Measurements from ENCODE around the gene CCSAP. TPM values are rescaled to one million over a fixed set of nuclear protein-coding genes. Genes with fewer than 3 reads are reported as not detected.

CCSAP gene
- total RNA-seq, 4 donors from 2014 or later, result 2.5 to 3.8 (median 3.5) TPM; not detected in 1

DNA sequence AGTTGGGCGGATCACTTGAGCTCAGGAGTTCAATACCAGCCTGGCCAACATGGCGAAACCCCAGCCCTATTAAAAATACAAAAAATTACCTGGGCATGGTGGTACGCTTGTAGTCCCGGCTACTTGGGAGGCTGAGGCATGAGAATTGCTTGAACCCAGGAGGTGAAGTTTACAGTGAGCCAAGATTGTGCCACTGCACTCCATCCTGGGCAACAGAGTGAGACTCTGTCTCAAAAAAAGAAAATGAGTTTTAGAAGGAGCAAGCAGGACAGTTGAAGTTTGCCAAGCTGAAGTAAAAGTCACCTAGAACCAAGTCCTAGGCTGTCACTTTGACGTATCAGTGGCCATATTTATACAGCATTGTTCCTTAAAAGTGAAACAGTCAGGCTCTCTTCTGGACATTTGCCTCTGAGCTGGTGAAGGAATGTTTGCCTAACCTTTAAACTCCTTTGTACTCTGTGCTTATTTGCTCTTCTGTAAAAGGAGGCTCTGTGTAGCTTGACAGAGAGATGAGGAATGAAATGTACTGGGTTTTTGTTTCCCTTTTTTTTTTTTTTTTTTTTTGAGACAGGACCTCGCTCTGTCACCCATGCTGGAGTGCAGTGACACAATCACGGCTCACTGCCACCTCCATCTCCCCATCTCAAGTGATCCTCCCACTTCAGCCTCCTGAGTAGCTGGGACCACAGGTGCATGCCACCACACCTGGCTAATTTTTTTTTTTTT is 69.2 kb downstream of the CCSAP start:
- 56 to 69% methylated on average over 2 to 7 of the region's 7 CpGs for WGBS, 2 donors (ENCODE audit: low coverage in 1 of 2)
- no peak for DNase-seq
- TF ChIP-seq POLR2AphosphoS5 (IDR thresholded peaks at IDR 0.05), result peak in 1 of 3 donors; percentile 43
- TF ChIP-seq, protein P1, sequence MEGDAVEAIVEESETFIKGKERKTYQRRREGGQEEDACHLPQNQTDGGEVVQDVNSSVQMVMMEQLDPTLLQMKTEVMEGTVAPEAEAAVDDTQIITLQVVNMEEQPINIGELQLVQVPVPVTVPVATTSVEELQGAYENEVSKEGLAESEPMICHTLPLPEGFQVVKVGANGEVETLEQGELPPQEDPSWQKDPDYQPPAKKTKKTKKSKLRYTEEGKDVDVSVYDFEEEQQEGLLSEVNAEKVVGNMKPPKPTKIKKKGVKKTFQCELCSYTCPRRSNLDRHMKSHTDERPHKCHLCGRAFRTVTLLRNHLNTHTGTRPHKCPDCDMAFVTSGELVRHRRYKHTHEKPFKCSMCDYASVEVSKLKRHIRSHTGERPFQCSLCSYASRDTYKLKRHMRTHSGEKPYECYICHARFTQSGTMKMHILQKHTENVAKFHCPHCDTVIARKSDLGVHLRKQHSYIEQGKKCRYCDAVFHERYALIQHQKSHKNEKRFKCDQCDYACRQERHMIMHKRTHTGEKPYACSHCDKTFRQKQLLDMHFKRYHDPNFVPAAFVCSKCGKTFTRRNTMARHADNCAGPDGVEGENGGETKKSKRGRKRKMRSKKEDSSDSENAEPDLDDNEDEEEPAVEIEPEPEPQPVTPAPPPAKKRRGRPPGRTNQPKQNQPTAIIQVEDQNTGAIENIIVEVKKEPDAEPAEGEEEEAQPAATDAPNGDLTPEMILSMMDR (IDR thresholded peaks at IDR 0.05), result no peak
- intact Hi-C loops (cut with DNase I; ENCODE audit: low total_unique reads), result no loop called here
- peaks cover 16 to 74% (median 31%) of the 10 kb centered on the region in 4 donors for H3K4me1 ChIP-seq
- peak overlapping the region; percentile 61 to 90 (median 87) for H3K27ac ChIP-seq
- peak overlapping the region in 1 of 4 donors; percentile 67 for H3K4me3 ChIP-seq
- H3K9me3 ChIP-seq, result no peaks in the 10 kb centered on the region
- H3K27me3 ChIP-seq, result no peaks in the 10 kb centered on the region
- in situ Hi-C loops (cut with MboI; ENCODE audit: low pct_ligation_motif_present in 1 of 4, low pct_unique_long_range_greater_than_20kb in 1 of 4, low sequenced_read_pairs in 3 of 4), result loop anchor here in 3 of 4 donors (25.0 kb wide), 2 partner anchors 214 to 1039 kb away; no protein-coding TSS in a partner anchor
- H3K36me3 ChIP-seq, result no peaks in the 10 kb centered on the region

DNA sequence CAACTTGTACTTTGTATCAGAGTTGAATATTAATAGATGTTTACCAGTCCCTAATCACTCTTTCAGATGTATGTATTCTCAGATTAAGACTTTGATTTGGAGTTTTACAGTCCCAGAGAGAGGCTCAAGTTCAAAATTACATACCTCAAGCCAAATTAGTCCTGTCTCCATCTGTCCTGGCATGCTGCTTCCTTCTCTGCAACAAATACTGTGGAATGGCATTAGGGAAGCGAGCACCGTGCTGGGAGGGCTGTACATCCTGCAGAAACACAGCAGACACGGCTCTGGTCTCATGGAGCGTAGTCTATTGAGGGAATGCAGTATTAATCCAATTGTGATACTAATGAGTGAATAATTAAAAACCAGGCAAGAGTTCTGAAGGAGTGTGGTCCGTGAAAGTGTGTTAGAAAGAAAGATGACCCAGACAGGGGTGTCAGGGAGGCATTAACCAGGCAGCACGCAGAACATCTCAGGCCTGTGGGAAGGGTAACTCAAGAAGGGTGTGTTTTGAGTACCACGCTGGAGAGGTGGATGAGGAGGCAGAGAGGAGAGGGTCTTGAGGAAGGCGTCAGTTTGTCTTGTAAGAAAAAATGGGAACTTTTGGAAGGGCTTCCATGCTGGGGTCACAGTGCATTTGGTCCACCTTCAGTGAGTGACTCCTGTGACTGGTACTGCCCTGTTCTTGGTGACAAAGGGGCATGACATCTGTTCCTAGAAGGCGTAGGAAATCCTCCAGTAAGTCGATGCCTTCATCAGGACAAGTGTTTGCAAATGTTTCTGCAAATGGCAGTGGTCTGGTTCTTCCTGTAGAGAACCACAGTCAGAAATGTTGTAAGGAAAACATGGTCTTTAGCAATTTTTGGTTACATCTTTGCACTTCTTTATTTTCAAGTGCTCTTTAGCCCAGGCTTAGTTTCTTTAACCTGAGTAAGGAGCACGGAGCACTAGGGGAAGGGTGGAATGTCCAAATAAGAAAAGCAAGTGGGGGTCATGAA is 70.4 kb downstream of the CCSAP start:
- Histone ChIP-seq H3K4me3 (peak overlapping the region; percentile 67 to 90 (median 80)), H3K27me3 (no peaks in the 10 kb centered on the region), H3K27ac (peak overlapping the region; percentile 86 to 90 (median 87)), H3K36me3 (no peaks in the 10 kb centered on the region), H3K4me1 (peaks cover 16 to 62% (median 31%) of the 10 kb centered on the region in 4 donors), H3K9me3 (no peaks in the 10 kb centered on the region)
- 45 to 63% methylated on average over 7 to 11 of the region's 11 CpGs for WGBS, 2 donors (ENCODE audit: low coverage in 1 of 2)
- no peak for DNase-seq
- TF ChIP-seq, protein P1 (IDR thresholded peaks at IDR 0.05), result no peak
- TF ChIP-seq EP300 (IDR thresholded peaks at IDR 0.05; ENCODE audit: low read depth), result no peak
- no peak for TF ChIP-seq POLR2AphosphoS5 (IDR thresholded peaks at IDR 0.05)
- no peak for TF ChIP-seq POLR2A (IDR thresholded peaks at IDR 0.05)
- in situ Hi-C loops (cut with MboI; ENCODE audit: low pct_ligation_motif_present in 1 of 4, low pct_unique_long_range_greater_than_20kb in 1 of 4, low sequenced_read_pairs in 3 of 4), result loop anchor here in 3 of 4 donors (25.0 kb wide), 2 partner anchors 215 to 1040 kb away; no protein-coding TSS in a partner anchor
- intact Hi-C loops (cut with DNase I; ENCODE audit: low total_unique reads), result no loop called here

DNA sequence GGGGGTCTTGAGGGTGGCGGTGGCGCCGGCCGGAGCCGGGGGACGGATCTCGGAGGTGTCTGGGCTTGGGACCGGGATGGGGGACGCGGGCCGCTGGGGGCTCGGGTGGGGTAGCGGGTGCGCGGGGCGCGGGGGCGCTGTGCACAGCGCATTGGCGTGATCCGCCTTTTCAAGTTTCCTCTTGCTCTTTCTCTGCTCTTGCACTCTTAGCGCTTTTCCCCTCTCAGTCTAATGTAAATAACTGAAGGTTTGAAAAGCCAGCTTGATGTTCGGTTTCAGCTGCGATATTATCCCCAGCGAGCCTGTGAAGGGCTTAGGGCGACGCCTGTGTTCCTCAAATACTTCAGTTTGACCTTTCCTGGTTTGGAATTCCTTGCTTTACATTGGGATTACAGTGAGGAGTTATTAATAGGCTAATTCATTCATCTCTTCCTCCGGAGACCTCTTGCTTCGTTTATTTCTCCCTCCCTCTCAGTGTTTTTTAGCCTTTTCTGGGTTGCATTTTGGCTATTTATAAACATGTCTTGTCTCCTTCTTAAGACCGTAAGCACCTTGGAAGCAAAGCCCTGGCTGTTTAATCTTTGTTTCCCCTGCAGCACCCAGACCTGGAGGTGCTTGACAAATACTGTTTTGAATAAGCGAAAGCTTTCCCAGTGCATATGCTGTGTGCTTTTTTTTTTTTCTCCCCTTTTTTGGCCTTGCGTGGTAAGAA is 71.2 kb downstream of the CCSAP start:
- H3K27ac ChIP-seq, result peak overlapping the region; percentile 86 to 90 (median 87)
- peaks cover 0 to 4% of the 10 kb centered on the region in 2 donors for H3K9me3 ChIP-seq
- H3K4me3 ChIP-seq, result peak overlapping the region; percentile 67 to 90 (median 80)
- TF ChIP-seq POLR2AphosphoS5 (IDR thresholded peaks at IDR 0.05), result no peak
- no peak for TF ChIP-seq EP300 (IDR thresholded peaks at IDR 0.05; ENCODE audit: low read depth)
- TF ChIP-seq POLR2A (IDR thresholded peaks at IDR 0.05), result no peak
- TF ChIP-seq, protein P1 (IDR thresholded peaks at IDR 0.05), result no peak
- H3K27me3 ChIP-seq, result no peaks in the 10 kb centered on the region
- peak; percentile 50 for DNase-seq
- H3K4me1 ChIP-seq, result peaks cover 16 to 57% (median 31%) of the 10 kb centered on the region in 4 donors
- no peaks in the 10 kb centered on the region for H3K36me3 ChIP-seq
- 0 to 1% methylated on average over 11 to 17 of the region's 32 CpGs for WGBS, 2 donors (ENCODE audit: low coverage in 1 of 2)
- intact Hi-C loops (cut with DNase I; ENCODE audit: low total_unique reads), result no loop called here
- in situ Hi-C loops (cut with MboI; ENCODE audit: low pct_ligation_motif_present in 1 of 4, low pct_unique_long_range_greater_than_20kb in 1 of 4, low sequenced_read_pairs in 3 of 4), result loop anchor here in 3 of 4 donors (25.0 kb wide), 2 partner anchors 216 to 1041 kb away; no protein-coding TSS in a partner anchor

Small RNA genes within 50 kb of the gene (small RNA-seq; reads per million reads assigned to genes)
- gene RNU6-180P, result 0 reads per million in 4 donors

Other genes with a start within 250 kb of the CCSAP start
- 10 to 100 TPM in 3 of 4 donors, 1 to 10 TPM in 1; 7.4 to 56.9 (median 28.0) TPM for gene RAB4A, start 71.9 kb downstream of the CCSAP start, total RNA-seq
- gene ACTA1, start 91.0 kb upstream of the CCSAP start, total RNA-seq, result 10 to 100 TPM in 1 of 4 donors, under 1 TPM in 1, not detected in 2; 0.95 to 17.5 TPM
- 100 to 1,000 TPM in 1 of 4 donors, 10 to 100 TPM in 3; 14.6 to 118 (median 22.9) TPM for gene NUP133, start 165.3 kb upstream of the CCSAP start, total RNA-seq
- 10 to 100 TPM in 3 of 4 donors, 1 to 10 TPM in 1; 4.5 to 22.5 (median 18.9) TPM for gene ABCB10, start 215.7 kb upstream of the CCSAP start, total RNA-seq